Neural progenitor cell (in vitro differentiated cells): ENCODE data around the gene HSD11B1. TPM values are rescaled to one million over a fixed set of nuclear protein-coding genes. Genes with fewer than 3 reads are reported as not detected.

Experiments used
- DNase-seq: peaks from one replicate; pipeline ENCODE4 v3.0.0-alpha.2; 2016; ENCODE audit warnings: low spot score
- H2AFZ ChIP-seq: fragments of 200-600 bp; sonication (generic); replicated peaks from 2 replicates; pipeline ENCODE4 v1.6.1; 2016; ENCODE audit warnings: antibody characterized with exemption
- H3F3A ChIP-seq: fragments of 200-600 bp; sonication (generic); 2 replicates; pipeline ENCODE4 v1.6.1; 2016; ENCODE audit warnings: antibody characterized with exemption, low read depth
- H3K27ac ChIP-seq: fragments of 200-600 bp; sonication (generic); 2 replicates; pipeline ENCODE4 v1.5.1; 2016; ENCODE audit warnings: mild to moderate bottlenecking
- H3K27me3 ChIP-seq: fragments of 200-600 bp; sonication (generic); 2 replicates; pipeline ENCODE4 v1.6.1; 2016; ENCODE audit warnings: mild to moderate bottlenecking, moderate library complexity
- H3K36me3 ChIP-seq: fragments of 200-600 bp; sonication (generic); 2 replicates; pipeline ENCODE4 v1.5.1; 2016
- H3K4me1 ChIP-seq: fragments of 200-600 bp; sonication (generic); 2 replicates; pipeline ENCODE4 v1.6.1; 2016; ENCODE audit warnings: mixed run types
- H3K4me2 ChIP-seq: fragments of 200-600 bp; sonication (generic); 2 replicates; pipeline ENCODE4 v1.6.1; 2016
- H3K4me3 ChIP-seq: fragments of 200-600 bp; sonication (generic); 2 replicates; pipeline ENCODE4 v1.5.1; 2016
- H3K79me2 ChIP-seq: fragments of 200-600 bp; sonication (generic); 2 replicates; pipeline ENCODE4 v1.6.1; 2016; ENCODE audit warnings: low read depth
- H3K9ac ChIP-seq: fragments of 200-600 bp; sonication (generic); 2 replicates; pipeline ENCODE4 v1.6.1; 2016
- H3K9me3 ChIP-seq: fragments of 200-600 bp; sonication (generic); 2 replicates; pipeline ENCODE4 v1.5.1; 2016; ENCODE audit warnings: low read depth
- H4K20me1 ChIP-seq: fragments of 200-600 bp; sonication (generic); 2 replicates; pipeline ENCODE4 v1.6.1; 2016; ENCODE audit warnings: low read depth
- H3K27ac Mint-ChIP-seq: 3 replicates; pipeline ENCODE4 v1.8.0; 2021; ENCODE audit warnings: mixed read lengths
- H3K27me3 Mint-ChIP-seq: 2 replicates; pipeline ENCODE4 v1.8.0; 2022; ENCODE audit warnings: low read depth, mild to moderate bottlenecking, inconsistent platforms, moderate library complexity, mixed read lengths; ENCODE audit not compliant: insufficient read depth
- H3K36me3 Mint-ChIP-seq: 3 replicates; pipeline ENCODE4 v1.8.0; 2021; ENCODE audit warnings: mixed read lengths
- H3K4me1 Mint-ChIP-seq: 3 replicates; pipeline ENCODE4 v1.8.0; 2021; ENCODE audit warnings: mixed read lengths
- H3K4me3 Mint-ChIP-seq: 3 replicates; pipeline ENCODE4 v1.8.0; 2021; ENCODE audit warnings: mild to moderate bottlenecking, moderate library complexity, mixed read lengths
- H3K9me3 Mint-ChIP-seq: 3 replicates; pipeline ENCODE4 v1.8.0; 2020; ENCODE audit warnings: mixed read lengths
- CTCF ChIP-seq: fragments of 200-600 bp; sonication (generic); IDR thresholded peaks from 2 replicates; pipeline ENCODE4 v1.5.1; 2017; ENCODE audit warnings: antibody characterized with exemption, mild to moderate bottlenecking
- EZH2 ChIP-seq: fragments of 200-600 bp; sonication (generic); IDR thresholded peaks from 2 replicates; pipeline ENCODE4 v1.6.1; 2017; ENCODE audit warnings: antibody characterized with exemption, mild to moderate bottlenecking, moderate library complexity
- EZH2phosphoT487 ChIP-seq: fragments of 200-600 bp; sonication (generic); IDR thresholded peaks from 2 replicates; pipeline ENCODE4 v1.6.1; 2017; ENCODE audit warnings: antibody characterized with exemption
- total RNA-seq: library from RNA; depleted of rRNA; stranded (reverse); fragments of >200 nt; gene quantifications from 2 replicates; pipeline ENCODE4 v1.2.3, GENCODE V29; 2015; ENCODE audit warnings: low replicate concordance

Gene HSD11B1
- total RNA-seq, 1 donor from 2014 or later = not detected

- H3K36me3 ChIP-seq = no peaks in the 10 kb centered on the region
- no peak for TF ChIP-seq EZH2phosphoT487
- TF ChIP-seq EZH2 = no peak
- no peaks in the 10 kb centered on the region for H3K4me1 ChIP-seq
- H3K4me3 Mint-ChIP-seq = no peak overlapping the region
- no peaks in the 10 kb centered on the region for H3F3A ChIP-seq
- no peak for DNase-seq
- H2AFZ ChIP-seq = no peak overlapping the region
- H3K4me3 ChIP-seq = no peak overlapping the region
- no peak overlapping the region for H3K9ac ChIP-seq
- H3K9me3 ChIP-seq = no peaks in the 10 kb centered on the region
- no peaks in the 10 kb centered on the region for H4K20me1 ChIP-seq
- H3K36me3 Mint-ChIP-seq = no peaks in the 10 kb centered on the region
- no peak overlapping the region for H3K27ac ChIP-seq
- H3K4me2 ChIP-seq = no peak overlapping the region
- no peaks in the 10 kb centered on the region for H3K9me3 Mint-ChIP-seq
- H3K27me3 ChIP-seq = peaks cover 18% of the 10 kb centered on the region
- H3K27me3 Mint-ChIP-seq = no peaks in the 10 kb centered on the region
- no peak overlapping the region for H3K27ac Mint-ChIP-seq
- H3K79me2 ChIP-seq = no peaks in the 10 kb centered on the region
- no peaks in the 10 kb centered on the region for H3K4me1 Mint-ChIP-seq
Observed at GRCh38 chr1:209717818-209718217, 13.2 kb downstream of the HSD11B1 start.

- Mint-ChIP-seq H3K4me3 (no peak overlapping the region), H3K9me3 (no peaks in the 10 kb centered on the region), H3K27me3 (no peaks in the 10 kb centered on the region), H3K27ac (no peak overlapping the region), H3K4me1 (no peaks in the 10 kb centered on the region), H3K36me3 (no peaks in the 10 kb centered on the region)
- H3K27me3 ChIP-seq = peaks cover 18% of the 10 kb centered on the region
- no peaks in the 10 kb centered on the region for H4K20me1 ChIP-seq
- H3K36me3 ChIP-seq = no peaks in the 10 kb centered on the region
- DNase-seq = no peak
- no peaks in the 10 kb centered on the region for H3K4me1 ChIP-seq
- H3K4me2 ChIP-seq = no peak overlapping the region
- no peak overlapping the region for H2AFZ ChIP-seq
- no peaks in the 10 kb centered on the region for H3K9me3 ChIP-seq
- H3K79me2 ChIP-seq = no peaks in the 10 kb centered on the region
- TF ChIP-seq EZH2 (no peak), CTCF (no peak), EZH2phosphoT487 (no peak)
- no peak overlapping the region for H3K4me3 ChIP-seq
- H3K9ac ChIP-seq = no peak overlapping the region
- no peaks in the 10 kb centered on the region for H3F3A ChIP-seq
- no peak overlapping the region for H3K27ac ChIP-seq
Observed at GRCh38 chr1:209720326-209720725, 15.7 kb downstream of the HSD11B1 start.

- Histone ChIP-seq H3K9ac (no peak overlapping the region), H2AFZ (no peak overlapping the region), H3K27ac (no peak overlapping the region), H3K4me1 (no peaks in the 10 kb centered on the region), H3K27me3 (peaks cover 16% of the 10 kb centered on the region), H3K9me3 (no peaks in the 10 kb centered on the region), H3K79me2 (no peaks in the 10 kb centered on the region), H3K36me3 (no peaks in the 10 kb centered on the region), H3K4me3 (no peak overlapping the region), H3K4me2 (no peak overlapping the region), H3F3A (no peaks in the 10 kb centered on the region), H4K20me1 (no peaks in the 10 kb centered on the region)
- Mint-ChIP-seq H3K4me3 (no peak overlapping the region), H3K27ac (no peak overlapping the region), H3K27me3 (no peaks in the 10 kb centered on the region), H3K36me3 (no peaks in the 10 kb centered on the region), H3K4me1 (no peaks in the 10 kb centered on the region), H3K9me3 (no peaks in the 10 kb centered on the region)
- no peak for TF ChIP-seq EZH2
- TF ChIP-seq EZH2phosphoT487 = no peak
- TF ChIP-seq CTCF = no peak
- DNase-seq = no peak
Observed at GRCh38 chr1:209720826-209721225, 16.2 kb downstream of the HSD11B1 start.

GRCh38 chr1:209721323-209721722 is 16.7 kb downstream of the HSD11B1 start:
- Mint-ChIP-seq H3K9me3 (no peaks in the 10 kb centered on the region), H3K4me3 (no peak overlapping the region)

More at GRCh38 chr1:209721323-209721722, 16.7 kb downstream of the HSD11B1 start:
- H3K4me3 ChIP-seq = no peak overlapping the region
- Mint-ChIP-seq H3K36me3 (no peaks in the 10 kb centered on the region), H3K27me3 (no peaks in the 10 kb centered on the region), H3K27ac (no peak overlapping the region), H3K4me1 (no peaks in the 10 kb centered on the region)
- H3K27ac ChIP-seq = no peak overlapping the region
- DNase-seq = no peak
- H3K36me3 ChIP-seq = no peaks in the 10 kb centered on the region
- no peaks in the 10 kb centered on the region for H4K20me1 ChIP-seq
- no peak overlapping the region for H3K9ac ChIP-seq
- H3K4me2 ChIP-seq = no peak overlapping the region
- H3F3A ChIP-seq = no peaks in the 10 kb centered on the region
- H2AFZ ChIP-seq = no peak overlapping the region
- H3K79me2 ChIP-seq = no peaks in the 10 kb centered on the region
- no peaks in the 10 kb centered on the region for H3K9me3 ChIP-seq
- H3K4me1 ChIP-seq = no peaks in the 10 kb centered on the region
- H3K27me3 ChIP-seq = peaks cover 12% of the 10 kb centered on the region
- no peak for TF ChIP-seq EZH2
- TF ChIP-seq EZH2phosphoT487 = no peak
- no peak for TF ChIP-seq CTCF
